CD4-positive, alpha-beta T cell treated with Interleukin-6 for 4 hours (primary cell): Measurements from ENCODE around the gene NPHP1.
"Not testable (repeated sequence)": the region's sequence is repeated elsewhere in the genome, so short reads cannot be mapped to it uniquely, and the experiment has no call there.

ENCODE experiments used
- DNase-seq: peaks from one replicate; pipeline ENCODE4 v3.0.0-alpha.2; 2020; ENCODE audit warnings: mixed read lengths

The NPHP1 gene

GRCh38 chr2:110101901-110102803 is 102.7 kb downstream of the NPHP1 start:
- no peak for DNase-seq

GRCh38 chr2:110101280-110101844 is 103.5 kb downstream of the NPHP1 start:
- DNase-seq, result no peak

- DNase-seq, result not testable (repeated sequence)
Measured at GRCh38 chr2:110100880-110101279, 103.9 kb downstream of the NPHP1 start.

GRCh38 chr2:110100480-110100879 is 104.3 kb downstream of the NPHP1 start:
- no peak for DNase-seq

- DNase-seq, result no peak
Measured at GRCh38 chr2:110099471-110100225, 105.2 kb downstream of the NPHP1 start.

GRCh38 chr2:110099038-110099425 is 105.8 kb downstream of the NPHP1 start:
- DNase-seq, result no peak

GRCh38 chr2:110097506-110098220 is 107.2 kb downstream of the NPHP1 start:
- DNase-seq, result no peak

- DNase-seq, result no peak
Measured at GRCh38 chr2:110095994-110096633, 108.7 kb downstream of the NPHP1 start.

- not testable (repeated sequence) for DNase-seq
Measured at GRCh38 chr2:110094884-110095534, 109.8 kb downstream of the NPHP1 start.

- DNase-seq, result not testable (repeated sequence)
Measured at GRCh38 chr2:110093924-110094323, 110.9 kb downstream of the NPHP1 start.

- not testable (repeated sequence) for DNase-seq
Measured at GRCh38 chr2:110090164-110090563, 114.6 kb downstream of the NPHP1 start.

- DNase-seq, result not testable (repeated sequence)
Measured at GRCh38 chr2:110083757-110084156, 121.1 kb downstream of the NPHP1 start.

- DNase-seq, result not testable (repeated sequence)
Measured at GRCh38 chr2:110083162-110083561, 121.7 kb downstream of the NPHP1 start.

- DNase-seq, result not testable (repeated sequence)
Measured at GRCh38 chr2:110078104-110078503, 126.7 kb downstream of the NPHP1 start.

GRCh38 chr2:110075896-110076295 is 128.9 kb downstream of the NPHP1 start:
- not testable (repeated sequence) for DNase-seq
